Measurements from ENCODE around the gene TMEM258.

DNA sequence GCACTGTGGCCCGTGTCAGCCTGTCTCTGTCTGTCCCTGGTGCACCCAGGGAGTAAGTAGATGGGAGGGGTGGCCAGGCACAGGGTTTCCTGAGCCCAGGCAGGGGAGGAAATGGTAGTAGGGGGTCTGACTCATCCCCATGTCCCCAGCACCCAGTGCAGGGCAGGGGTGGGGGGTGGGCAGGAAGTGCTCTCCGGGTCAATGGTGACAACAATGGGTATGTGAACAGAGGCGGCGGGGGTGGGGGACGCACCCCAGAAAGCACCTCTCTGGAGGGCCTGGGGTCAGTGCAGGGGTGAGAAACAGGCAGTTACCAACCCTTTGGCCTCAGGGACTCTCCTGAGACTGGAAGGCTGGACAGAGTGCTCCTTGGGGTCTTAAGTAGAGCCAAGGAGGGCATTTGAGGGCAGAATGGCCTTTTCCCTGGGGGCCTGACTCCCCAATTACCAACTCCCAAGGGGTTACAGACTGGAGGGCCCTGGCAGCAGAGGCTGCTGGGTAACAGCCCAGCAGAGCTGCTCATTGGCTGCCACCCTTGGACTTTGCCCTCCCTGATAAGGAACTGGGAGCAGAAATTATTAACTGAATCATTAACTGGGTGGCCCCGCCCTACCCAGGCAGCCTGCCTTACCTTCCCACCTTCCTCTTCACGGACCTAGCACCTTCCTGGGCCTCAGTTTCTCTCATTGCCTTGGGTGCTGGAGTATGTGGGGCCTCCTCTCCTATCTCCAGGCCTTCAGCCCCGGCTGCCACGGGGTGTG is 35.8 kb downstream of the TMEM258 start:
- TF ChIP-seq, protein P1, sequence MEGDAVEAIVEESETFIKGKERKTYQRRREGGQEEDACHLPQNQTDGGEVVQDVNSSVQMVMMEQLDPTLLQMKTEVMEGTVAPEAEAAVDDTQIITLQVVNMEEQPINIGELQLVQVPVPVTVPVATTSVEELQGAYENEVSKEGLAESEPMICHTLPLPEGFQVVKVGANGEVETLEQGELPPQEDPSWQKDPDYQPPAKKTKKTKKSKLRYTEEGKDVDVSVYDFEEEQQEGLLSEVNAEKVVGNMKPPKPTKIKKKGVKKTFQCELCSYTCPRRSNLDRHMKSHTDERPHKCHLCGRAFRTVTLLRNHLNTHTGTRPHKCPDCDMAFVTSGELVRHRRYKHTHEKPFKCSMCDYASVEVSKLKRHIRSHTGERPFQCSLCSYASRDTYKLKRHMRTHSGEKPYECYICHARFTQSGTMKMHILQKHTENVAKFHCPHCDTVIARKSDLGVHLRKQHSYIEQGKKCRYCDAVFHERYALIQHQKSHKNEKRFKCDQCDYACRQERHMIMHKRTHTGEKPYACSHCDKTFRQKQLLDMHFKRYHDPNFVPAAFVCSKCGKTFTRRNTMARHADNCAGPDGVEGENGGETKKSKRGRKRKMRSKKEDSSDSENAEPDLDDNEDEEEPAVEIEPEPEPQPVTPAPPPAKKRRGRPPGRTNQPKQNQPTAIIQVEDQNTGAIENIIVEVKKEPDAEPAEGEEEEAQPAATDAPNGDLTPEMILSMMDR (IDR thresholded peaks at IDR 0.05; ENCODE audit: extremely low read depth in 1 of 2, insufficient read depth in 1 of 2, low read depth in 1 of 2, low read length in 2 of 2), result no peak
- TF ChIP-seq, protein P2, sequence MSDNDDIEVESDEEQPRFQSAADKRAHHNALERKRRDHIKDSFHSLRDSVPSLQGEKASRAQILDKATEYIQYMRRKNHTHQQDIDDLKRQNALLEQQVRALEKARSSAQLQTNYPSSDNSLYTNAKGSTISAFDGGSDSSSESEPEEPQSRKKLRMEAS (IDR thresholded peaks at IDR 0.05; ENCODE audit: insufficient read depth, insufficient read length), result no peak
- TF ChIP-seq POLR2A (IDR thresholded peaks at IDR 0.05; ENCODE audit: low read depth, low read length), result no peak
